Tibial nerve (tissue), 4 donors: ENCODE results near the gene SEMA6A. TPM values are rescaled to one million over a fixed set of nuclear protein-coding genes. Genes with fewer than 3 reads are reported as not detected.
A peak's percentile ranks its signal among the peaks of the same experiment; 100 is the strongest.

ENCODE experiments used
- DNase-seq, 2 donors: peaks; one replicate each; pipeline ENCODE4 v3.0.0-alpha.2; 2019; ENCODE audit warnings: low spot score in 2 of 2
- H3K27ac ChIP-seq, 4 donors: fragments of 200-600 bp; sonication (generic) in 3 of 4; one replicate each; pipeline ENCODE4 v1.5.1; 2017 to 2019; ENCODE audit warnings: mild to moderate bottlenecking in 1 of 4
- H3K27me3 ChIP-seq, 2 donors: fragments of 200-600 bp; sonication (generic) in 1 of 2; one replicate each; pipeline versions ENCODE4 v1.5.1 to v1.6.0; 2017 to 2019
- H3K36me3 ChIP-seq, 3 donors: fragments of 200-600 bp; sonication (generic); one replicate each; pipeline ENCODE4 v1.5.1; 2018 to 2019
- H3K4me1 ChIP-seq, 4 donors: fragments of 200-600 bp; sonication (generic) in 3 of 4; one replicate each; pipeline ENCODE4 v1.5.1; 2017 to 2019
- H3K4me3 ChIP-seq, 4 donors: fragments of 200-600 bp; sonication (generic) in 3 of 4; one replicate each; pipeline ENCODE4 v1.5.1; 2017 to 2019; ENCODE audit warnings: mild to moderate bottlenecking in 1 of 4, moderate library complexity in 1 of 4
- H3K9me3 ChIP-seq, 4 donors: fragments of 200-600 bp; sonication (generic) in 3 of 4; one replicate each; pipeline ENCODE4 v1.5.1; 2017 to 2019
- CTCF ChIP-seq, 5 experiments: fragments of 200-600 bp in 3 of 5; fragments of 450-650 bp in 2 of 5; sonication (generic) in 3 of 5; IDR thresholded peaks; one replicate each; pipeline ENCODE4 v1.5.1; 2016 to 2019; ENCODE audit warnings: antibody characterized with exemption in 5 of 5, mild to moderate bottlenecking in 3 of 5, moderate library complexity in 2 of 5
- EP300 ChIP-seq, 2 donors: sonication (generic); formaldehyde crosslinking; IDR thresholded peaks; one replicate each; pipeline ENCODE4 v1.6.1; 2017; ENCODE audit warnings: antibody characterized with exemption in 2 of 2, mild to moderate bottlenecking in 1 of 2
- POLR2A ChIP-seq, 2 donors: fragments of 450-650 bp; IDR thresholded peaks; one replicate each; pipeline ENCODE4 v1.6.1; 2017; ENCODE audit warnings: antibody characterized with exemption in 2 of 2, mild to moderate bottlenecking in 2 of 2, moderate library complexity in 2 of 2
- WGBS, 2 donors: methylation state at CpG; one replicate each; pipeline ENCODE4 v1.1.5; 2018; 5-methylcytosine and 5-hydroxymethylcytosine counted together
- total RNA-seq, 4 donors: library from RNA; depleted of rRNA; stranded (reverse); fragments of >200 nt; gene quantifications; one replicate each; pipeline ENCODE4 v1.1.0, GENCODE V29; 2016

The SEMA6A gene
- total RNA-seq, result 10 to 100 TPM; 13.6 to 25.1 (median 21.4) TPM

DNA sequence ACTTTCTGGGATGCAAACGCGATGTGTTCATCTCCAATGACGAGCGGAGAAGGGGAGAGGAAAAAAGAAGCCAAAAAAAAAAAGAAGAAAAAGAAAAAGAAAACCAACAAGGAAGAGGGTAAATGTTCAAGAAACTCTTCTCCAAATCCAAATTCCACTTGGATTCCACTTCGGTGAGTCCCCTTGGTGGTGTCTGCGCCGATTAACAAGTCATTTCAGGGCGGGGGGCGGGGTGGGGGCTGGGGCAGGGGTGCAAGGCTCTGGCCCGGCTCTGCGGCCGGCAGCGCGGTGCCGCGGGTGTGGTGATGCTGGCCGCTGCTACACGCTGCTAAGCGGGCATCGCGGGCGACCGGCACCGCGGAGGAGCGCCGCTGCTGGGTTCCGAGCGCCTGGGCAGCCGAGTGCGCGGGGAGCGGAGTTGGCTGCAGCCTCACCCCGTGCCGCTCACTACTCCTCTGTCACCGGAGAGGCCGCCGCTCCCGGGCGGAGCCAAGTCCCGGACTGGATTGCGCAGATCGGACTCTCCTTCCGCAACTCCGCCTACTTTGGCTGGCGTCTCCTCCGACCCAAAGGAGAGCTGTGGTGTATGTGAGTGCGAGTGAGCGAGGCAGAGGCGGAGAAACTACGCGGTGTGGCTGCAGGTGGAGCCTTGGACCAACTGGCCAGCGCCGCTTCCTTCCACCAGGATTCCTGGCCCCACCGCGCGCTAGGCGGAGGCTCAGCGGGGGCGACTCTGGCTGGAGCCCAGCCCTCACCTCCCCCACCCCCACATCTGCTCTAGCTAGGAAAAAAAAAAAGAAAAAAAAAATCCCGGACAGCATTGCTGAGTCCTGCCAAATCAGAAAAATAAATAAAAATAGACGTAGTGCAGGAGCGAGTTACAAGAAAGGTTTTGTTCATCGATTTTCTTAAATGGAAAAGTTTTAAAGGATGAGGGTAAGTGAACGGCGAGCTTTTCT is at the start of gene SEMA6A:
TSS of gene SEMA6A (minus strand) at position 457 of the 959 bp plus-strand sequence. CDS start 69,879 bp downstream, outside the sequence.
- TF ChIP-seq CTCF (IDR thresholded peaks at IDR 0.05) (peak in 2 of 5 experiments; percentile 50 to 66), POLR2A (IDR thresholded peaks at IDR 0.05) (peak; percentile 68 to 71), EP300 (IDR thresholded peaks at IDR 0.05) (peak; percentile 10 to 91)
- Histone ChIP-seq H3K27ac (peak within 1 kb of the TSS; percentile 65 to 84 (median 76)), H3K4me3 (peak within 1 kb of the TSS; percentile 62 to 79 (median 72)), H3K27me3 (peaks cover 0 to 13% of the 10 kb centered on the region in 2 donors), H3K9me3 (no peaks in the 10 kb centered on the region), H3K36me3 (no peaks in the 10 kb centered on the region), H3K4me1 (peaks cover 0 to 44% (median 5%) of the 10 kb centered on the region in 4 donors)
- peak; percentile 65 to 80 for DNase-seq
- 1% methylated on average over 46 to 63 of the region's 66 CpGs for WGBS, 2 donors

- Histone ChIP-seq H3K9me3 (no peaks in the 10 kb centered on the region), H3K27ac (no peak overlapping the region), H3K4me3 (no peak overlapping the region), H3K4me1 (peaks cover 0 to 14% (median 6%) of the 10 kb centered on the region in 4 donors), H3K36me3 (no peaks in the 10 kb centered on the region), H3K27me3 (no peaks in the 10 kb centered on the region)
- WGBS, 2 donors, result 78 to 79% methylated on average over 7 of the region's 7 CpGs
- TF ChIP-seq CTCF (IDR thresholded peaks at IDR 0.05), result no peak
- TF ChIP-seq POLR2A (IDR thresholded peaks at IDR 0.05), result no peak
- TF ChIP-seq EP300 (IDR thresholded peaks at IDR 0.05), result no peak
- no peak for DNase-seq
Observed at GRCh38 chr5:116622375-116623050, 47.9 kb upstream of the SEMA6A start.

- H3K9me3 ChIP-seq, result no peaks in the 10 kb centered on the region
- TF ChIP-seq EP300 (IDR thresholded peaks at IDR 0.05) (no peak), POLR2A (IDR thresholded peaks at IDR 0.05) (no peak), CTCF (IDR thresholded peaks at IDR 0.05) (no peak)
- no peak overlapping the region for H3K4me3 ChIP-seq
- no peak for DNase-seq
- no peak overlapping the region for H3K27ac ChIP-seq
- no peaks in the 10 kb centered on the region for H3K27me3 ChIP-seq
- H3K36me3 ChIP-seq, result no peaks in the 10 kb centered on the region
- WGBS, 2 donors, result 93% methylated on average over 2 of the region's 2 CpGs
- H3K4me1 ChIP-seq, result peaks cover 0 to 9% (median 4%) of the 10 kb centered on the region in 4 donors
Observed at GRCh38 chr5:116621599-116621998, 47.0 kb upstream of the SEMA6A start.

DNA sequence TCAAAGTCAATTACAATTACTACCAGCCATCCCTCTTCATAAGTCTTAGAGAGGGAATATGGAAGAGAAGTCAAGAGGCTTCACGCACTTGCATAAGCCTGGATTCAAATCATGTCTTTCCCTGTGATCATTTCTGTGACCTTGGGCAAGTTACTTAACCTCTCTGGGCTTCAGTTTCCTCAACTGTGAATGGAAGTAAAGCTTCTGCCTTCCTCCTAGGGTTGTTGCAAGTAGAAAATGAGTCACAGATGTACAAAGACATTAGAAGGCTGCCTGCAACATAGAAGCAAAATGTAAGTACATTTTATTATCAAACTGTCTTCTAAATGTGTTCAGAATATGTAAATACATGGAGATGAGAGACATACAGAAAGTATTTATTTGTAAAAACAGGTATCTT is 42.3 kb upstream of the SEMA6A start:
- Histone ChIP-seq H3K27me3 (no peaks in the 10 kb centered on the region), H3K4me1 (no peaks in the 10 kb centered on the region), H3K9me3 (no peaks in the 10 kb centered on the region), H3K27ac (no peak overlapping the region), H3K4me3 (no peak overlapping the region), H3K36me3 (no peaks in the 10 kb centered on the region)
- TF ChIP-seq POLR2A (IDR thresholded peaks at IDR 0.05) (no peak), EP300 (IDR thresholded peaks at IDR 0.05) (no peak), CTCF (IDR thresholded peaks at IDR 0.05) (no peak)
- DNase-seq, result no peak
- 91 to 97% methylated on average over 1 of the region's 1 CpG for WGBS, 2 donors

DNA sequence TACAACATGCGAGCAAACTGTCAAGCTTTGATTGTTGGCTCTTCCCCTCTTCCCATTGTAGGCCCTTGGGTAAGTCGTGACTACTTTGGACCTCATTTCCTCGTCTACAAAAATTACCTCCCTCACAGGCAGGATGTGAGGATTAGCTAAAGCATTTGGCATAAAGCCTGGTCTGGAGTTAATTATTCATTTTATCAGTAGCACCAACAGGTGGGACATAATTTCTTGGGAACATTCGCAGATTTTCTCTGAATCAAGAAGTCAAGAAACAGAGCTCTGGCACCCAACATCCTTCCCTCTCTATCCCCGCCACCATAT is 39.9 kb upstream of the SEMA6A start:
- no peaks in the 10 kb centered on the region for H3K4me1 ChIP-seq
- no peak overlapping the region for H3K4me3 ChIP-seq
- H3K36me3 ChIP-seq, result no peaks in the 10 kb centered on the region
- WGBS, 2 donors, result 84 to 87% methylated on average over 5 of the region's 5 CpGs
- no peaks in the 10 kb centered on the region for H3K27me3 ChIP-seq
- no peak for DNase-seq
- TF ChIP-seq POLR2A (IDR thresholded peaks at IDR 0.05) (no peak), CTCF (IDR thresholded peaks at IDR 0.05) (no peak)
- H3K27ac ChIP-seq, result no peak overlapping the region
- no peaks in the 10 kb centered on the region for H3K9me3 ChIP-seq
